Measurements from ENCODE around the gene DUSP19. TPM values are rescaled to one million over a fixed set of nuclear protein-coding genes. Genes with fewer than 3 reads are reported as not detected.

The DUSP19 gene
- total RNA-seq, 1 experiment from 2014 or later, result 0.26 TPM

DNA sequence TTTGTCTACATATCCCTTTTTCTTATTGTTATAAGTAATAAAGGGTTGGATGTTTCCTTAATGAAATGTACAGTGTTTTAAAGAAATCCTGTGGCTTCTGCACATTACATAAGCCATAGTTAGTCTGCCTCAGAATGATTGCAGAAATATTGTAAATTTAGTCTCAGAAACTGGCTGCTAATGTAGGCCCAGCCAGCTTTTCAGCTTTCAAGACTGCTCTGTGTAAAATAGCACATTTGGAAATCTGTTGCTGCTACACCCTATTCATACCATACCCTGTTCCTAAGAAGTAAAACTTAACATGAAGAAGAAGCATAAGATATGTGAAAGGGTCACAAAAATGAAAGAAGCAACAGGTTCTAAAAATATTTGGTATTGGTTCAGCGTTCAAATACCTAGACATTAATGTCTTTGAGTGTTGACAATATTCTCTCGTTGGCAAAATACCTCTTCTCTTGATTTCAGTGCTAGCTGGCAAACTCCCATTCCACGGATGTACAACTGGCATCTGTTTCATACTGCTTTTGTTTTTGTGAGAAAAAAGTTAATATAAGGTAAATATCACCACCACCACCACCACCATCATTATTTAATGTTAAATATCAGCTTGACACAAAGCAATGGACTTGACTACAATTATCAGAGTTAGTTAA, 21.1 kb upstream of the DUSP19 start:
- Histone ChIP-seq H2AFZ (ENCODE audit: low read length) (no peak overlapping the region), H3K27ac (ENCODE audit: low read length) (no peak overlapping the region), H4K20me1 (ENCODE audit: insufficient read depth, low read depth, low read length) (no peaks in the 10 kb centered on the region), H3K9ac (ENCODE audit: low read length) (no peak overlapping the region), H3K4me2 (ENCODE audit: low read depth, low read length, poor library complexity, severe bottlenecking) (no peak overlapping the region), H3K27me3 (ENCODE audit: low read length) (0 out of 2 replicates have a peak, but pooled peaks cover 2% of the 10 kb centered on the region), H3K4me3 (ENCODE audit: low read length) (no peak overlapping the region), H3K9me2 (replicated peaks; ENCODE audit: insufficient read depth, low read length) (no peaks in the 10 kb centered on the region), H3K4me1 (ENCODE audit: low read length) (no peaks in the 10 kb centered on the region), H3K9me3 (ENCODE audit: low read length) (no peaks in the 10 kb centered on the region), H3K79me2 (ENCODE audit: low read length) (no peaks in the 10 kb centered on the region), H3K36me3 (ENCODE audit: insufficient read depth, low read length) (no peaks in the 10 kb centered on the region)
- no peak for DNase-seq

- Histone ChIP-seq H3K27ac (ENCODE audit: low read length) (no peak overlapping the region), H3K27me3 (ENCODE audit: low read length) (0 out of 2 replicates have a peak, but pooled peaks cover 2% of the 10 kb centered on the region), H4K20me1 (ENCODE audit: insufficient read depth, low read depth, low read length) (no peaks in the 10 kb centered on the region), H3K9me2 (replicated peaks; ENCODE audit: insufficient read depth, low read length) (no peaks in the 10 kb centered on the region), H2AFZ (ENCODE audit: low read length) (no peak overlapping the region), H3K9me3 (ENCODE audit: low read length) (no peaks in the 10 kb centered on the region), H3K9ac (ENCODE audit: low read length) (no peak overlapping the region), H3K79me2 (ENCODE audit: low read length) (no peaks in the 10 kb centered on the region), H3K4me3 (ENCODE audit: low read length) (no peak overlapping the region), H3K4me1 (ENCODE audit: low read length) (peaks cover 8% of the 10 kb centered on the region), H3K4me2 (ENCODE audit: low read depth, low read length, poor library complexity, severe bottlenecking) (no peak overlapping the region), H3K36me3 (ENCODE audit: insufficient read depth, low read length) (no peaks in the 10 kb centered on the region)
- DNase-seq, result no peak
Observed at GRCh38 chr2:183059561-183059960, 19.0 kb upstream of the DUSP19 start.

DNA sequence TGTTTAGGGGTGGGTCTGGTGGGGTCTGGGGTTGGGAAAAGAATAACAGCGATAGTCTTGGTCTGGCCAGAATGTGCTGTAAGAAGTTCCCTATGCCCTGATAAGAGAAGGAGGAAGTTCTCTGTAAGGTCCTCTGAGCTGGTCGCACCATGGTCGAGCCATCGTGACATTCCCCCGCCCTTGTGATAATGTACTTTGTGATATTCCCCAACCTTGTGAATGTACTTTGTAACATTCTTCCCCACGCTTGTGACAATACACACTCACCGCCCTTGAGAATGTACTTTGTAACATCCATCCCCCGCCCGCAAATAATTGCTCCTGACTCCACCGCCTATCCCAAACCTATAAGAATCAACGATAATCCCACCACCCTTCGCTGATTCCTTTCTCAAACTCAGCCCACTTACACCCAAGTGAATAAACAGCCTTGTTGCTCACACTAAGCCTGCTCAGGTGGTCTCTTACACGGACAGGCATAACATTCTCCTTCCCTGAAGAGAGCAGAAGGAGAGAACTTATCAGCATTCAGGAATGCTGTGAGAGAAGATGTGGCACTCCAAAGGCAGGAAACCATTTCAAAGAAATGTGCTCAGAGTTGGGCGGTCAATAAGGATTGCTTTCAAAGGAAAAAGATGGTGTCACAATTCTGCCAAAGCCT, 17.8 kb upstream of the DUSP19 start:
- Histone ChIP-seq H3K4me2 (ENCODE audit: low read depth, low read length, poor library complexity, severe bottlenecking) (no peak overlapping the region), H3K9ac (ENCODE audit: low read length) (no peak overlapping the region), H3K9me2 (replicated peaks; ENCODE audit: insufficient read depth, low read length) (no peaks in the 10 kb centered on the region), H3K27ac (ENCODE audit: low read length) (no peak overlapping the region), H3K79me2 (ENCODE audit: low read length) (no peaks in the 10 kb centered on the region), H3K27me3 (ENCODE audit: low read length) (0 out of 2 replicates have a peak, but pooled peaks cover 2% of the 10 kb centered on the region), H4K20me1 (ENCODE audit: insufficient read depth, low read depth, low read length) (no peaks in the 10 kb centered on the region), H3K9me3 (ENCODE audit: low read length) (no peaks in the 10 kb centered on the region), H3K4me1 (ENCODE audit: low read length) (peaks cover 8% of the 10 kb centered on the region), H3K4me3 (ENCODE audit: low read length) (no peak overlapping the region), H3K36me3 (ENCODE audit: insufficient read depth, low read length) (no peaks in the 10 kb centered on the region), H2AFZ (ENCODE audit: low read length) (no peak overlapping the region)
- no peak for DNase-seq

GRCh38 chr2:183063083-183063482, 15.5 kb upstream of the DUSP19 start:
- Histone ChIP-seq H3K9me2 (replicated peaks; ENCODE audit: insufficient read depth, low read length) (no peaks in the 10 kb centered on the region), H3K36me3 (ENCODE audit: insufficient read depth, low read length) (no peaks in the 10 kb centered on the region), H3K9me3 (ENCODE audit: low read length) (no peaks in the 10 kb centered on the region), H3K4me3 (ENCODE audit: low read length) (no peak overlapping the region), H4K20me1 (ENCODE audit: insufficient read depth, low read depth, low read length) (no peaks in the 10 kb centered on the region), H2AFZ (ENCODE audit: low read length) (no peak overlapping the region), H3K4me1 (ENCODE audit: low read length) (peaks cover 8% of the 10 kb centered on the region), H3K9ac (ENCODE audit: low read length) (no peak overlapping the region), H3K27ac (ENCODE audit: low read length) (no peak overlapping the region), H3K4me2 (ENCODE audit: low read depth, low read length, poor library complexity, severe bottlenecking) (no peak overlapping the region), H3K27me3 (ENCODE audit: low read length) (no peaks in the 10 kb centered on the region), H3K79me2 (ENCODE audit: low read length) (no peaks in the 10 kb centered on the region)
- no peak for DNase-seq

- Histone ChIP-seq H3K27me3 (ENCODE audit: low read length) (no peaks in the 10 kb centered on the region), H3K4me1 (ENCODE audit: low read length) (no peaks in the 10 kb centered on the region), H3K9me3 (ENCODE audit: low read length) (no peaks in the 10 kb centered on the region), H3K27ac (ENCODE audit: low read length) (no peak overlapping the region), H3K36me3 (ENCODE audit: insufficient read depth, low read length) (no peaks in the 10 kb centered on the region), H3K4me2 (ENCODE audit: low read depth, low read length, poor library complexity, severe bottlenecking) (no peak overlapping the region), H2AFZ (ENCODE audit: low read length) (no peak overlapping the region), H3K79me2 (ENCODE audit: low read length) (no peaks in the 10 kb centered on the region), H3K9ac (ENCODE audit: low read length) (no peak overlapping the region), H3K9me2 (replicated peaks; ENCODE audit: insufficient read depth, low read length) (no peaks in the 10 kb centered on the region), H4K20me1 (ENCODE audit: insufficient read depth, low read depth, low read length) (no peaks in the 10 kb centered on the region), H3K4me3 (ENCODE audit: low read length) (no peak overlapping the region)
- no peak for DNase-seq
Observed at GRCh38 chr2:183068561-183068960, 10.0 kb upstream of the DUSP19 start.

DNA sequence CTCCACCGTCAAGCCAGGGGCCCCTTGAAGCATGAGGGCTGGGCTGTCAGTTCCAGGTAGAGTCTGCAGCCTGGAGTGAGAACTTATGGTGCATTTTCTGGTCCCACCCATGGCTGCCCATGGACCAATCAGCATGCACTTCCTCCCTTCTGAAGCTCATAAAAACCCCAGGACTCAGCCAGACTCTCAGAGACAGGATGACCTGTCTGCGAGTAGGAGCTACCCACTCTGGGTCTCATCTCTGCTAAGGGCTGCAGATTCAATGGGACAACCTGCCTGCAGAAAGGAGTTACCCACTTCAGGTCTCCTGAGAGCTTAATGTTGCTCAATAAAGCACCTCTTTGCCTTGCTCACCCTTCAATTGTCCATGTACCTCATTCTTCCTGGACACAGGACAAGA, 9.4 kb upstream of the DUSP19 start:
- no peak overlapping the region for H2AFZ ChIP-seq (ENCODE audit: low read length)
- H3K79me2 ChIP-seq (ENCODE audit: low read length), result no peaks in the 10 kb centered on the region
- no peaks in the 10 kb centered on the region for H3K27me3 ChIP-seq (ENCODE audit: low read length)
- H3K4me1 ChIP-seq (ENCODE audit: low read length), result no peaks in the 10 kb centered on the region
- no peaks in the 10 kb centered on the region for H4K20me1 ChIP-seq (ENCODE audit: insufficient read depth, low read depth, low read length)
- H3K9me2 ChIP-seq (replicated peaks; ENCODE audit: insufficient read depth, low read length), result no peaks in the 10 kb centered on the region
- H3K4me2 ChIP-seq (ENCODE audit: low read depth, low read length, poor library complexity, severe bottlenecking), result no peak overlapping the region
- H3K36me3 ChIP-seq (ENCODE audit: insufficient read depth, low read length), result no peaks in the 10 kb centered on the region
- DNase-seq, result no peak
- no peaks in the 10 kb centered on the region for H3K9me3 ChIP-seq (ENCODE audit: low read length)
- no peak overlapping the region for H3K9ac ChIP-seq (ENCODE audit: low read length)
- no peak overlapping the region for H3K4me3 ChIP-seq (ENCODE audit: low read length)
- H3K27ac ChIP-seq (ENCODE audit: low read length), result no peak overlapping the region

GRCh38 chr2:183070942-183071844, 7.4 kb upstream of the DUSP19 start:
- H3K9me2 ChIP-seq (replicated peaks; ENCODE audit: insufficient read depth, low read length), result no peaks in the 10 kb centered on the region
- no peak overlapping the region for H3K4me3 ChIP-seq (ENCODE audit: low read length)
- no peaks in the 10 kb centered on the region for H3K79me2 ChIP-seq (ENCODE audit: low read length)
- no peaks in the 10 kb centered on the region for H3K36me3 ChIP-seq (ENCODE audit: insufficient read depth, low read length)
- H3K4me2 ChIP-seq (ENCODE audit: low read depth, low read length, poor library complexity, severe bottlenecking), result no peak overlapping the region
- no peak overlapping the region for H3K9ac ChIP-seq (ENCODE audit: low read length)
- no peaks in the 10 kb centered on the region for H3K9me3 ChIP-seq (ENCODE audit: low read length)
- no peaks in the 10 kb centered on the region for H3K27me3 ChIP-seq (ENCODE audit: low read length)
- H3K4me1 ChIP-seq (ENCODE audit: low read length), result no peaks in the 10 kb centered on the region
- H3K27ac ChIP-seq (ENCODE audit: low read length), result no peak overlapping the region
- DNase-seq, result peak; percentile 54
- no peaks in the 10 kb centered on the region for H4K20me1 ChIP-seq (ENCODE audit: insufficient read depth, low read depth, low read length)
- H2AFZ ChIP-seq (ENCODE audit: low read length), result no peak overlapping the region

DNA sequence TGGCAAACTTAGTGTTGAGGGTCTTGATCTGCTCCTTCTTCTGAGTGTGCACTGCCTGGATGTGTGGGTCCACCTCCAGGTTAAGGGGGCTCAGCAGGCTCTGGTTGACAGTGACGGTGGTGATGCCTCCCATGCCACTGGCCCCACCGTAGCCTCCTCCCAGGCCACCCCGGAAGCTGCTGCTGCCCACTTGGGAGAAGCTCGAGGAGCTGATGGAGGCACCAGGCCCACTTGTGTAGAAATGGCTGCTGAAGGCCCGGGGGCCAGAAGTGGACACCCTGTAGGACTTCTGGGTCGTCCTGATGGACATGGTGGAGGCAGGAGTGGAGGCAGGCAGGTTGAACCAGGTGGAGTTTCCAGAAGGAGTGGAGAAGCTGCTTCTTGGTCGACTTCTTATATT, 6.4 kb upstream of the DUSP19 start:
- Histone ChIP-seq H3K27ac (ENCODE audit: low read length) (no peak overlapping the region), H3K9me3 (ENCODE audit: low read length) (no peaks in the 10 kb centered on the region), H3K9ac (ENCODE audit: low read length) (no peak overlapping the region), H3K27me3 (ENCODE audit: low read length) (no peaks in the 10 kb centered on the region), H3K79me2 (ENCODE audit: low read length) (no peaks in the 10 kb centered on the region), H3K36me3 (ENCODE audit: insufficient read depth, low read length) (no peaks in the 10 kb centered on the region), H3K4me3 (ENCODE audit: low read length) (no peak overlapping the region), H2AFZ (ENCODE audit: low read length) (no peak overlapping the region), H3K9me2 (replicated peaks; ENCODE audit: insufficient read depth, low read length) (no peaks in the 10 kb centered on the region), H3K4me2 (ENCODE audit: low read depth, low read length, poor library complexity, severe bottlenecking) (no peak overlapping the region), H3K4me1 (ENCODE audit: low read length) (no peaks in the 10 kb centered on the region), H4K20me1 (ENCODE audit: insufficient read depth, low read depth, low read length) (no peaks in the 10 kb centered on the region)
- no peak for DNase-seq
